UCSD-AML1 (cell line): ENCODE data around the gene FBLN2.

Experiments
- DNase-seq: peaks from one replicate; lab custom pipeline; 2025; ENCODE audit not compliant: unreplicated experiment; lab: John Stamatoyannopoulos, UW

Gene FBLN2

DNA sequence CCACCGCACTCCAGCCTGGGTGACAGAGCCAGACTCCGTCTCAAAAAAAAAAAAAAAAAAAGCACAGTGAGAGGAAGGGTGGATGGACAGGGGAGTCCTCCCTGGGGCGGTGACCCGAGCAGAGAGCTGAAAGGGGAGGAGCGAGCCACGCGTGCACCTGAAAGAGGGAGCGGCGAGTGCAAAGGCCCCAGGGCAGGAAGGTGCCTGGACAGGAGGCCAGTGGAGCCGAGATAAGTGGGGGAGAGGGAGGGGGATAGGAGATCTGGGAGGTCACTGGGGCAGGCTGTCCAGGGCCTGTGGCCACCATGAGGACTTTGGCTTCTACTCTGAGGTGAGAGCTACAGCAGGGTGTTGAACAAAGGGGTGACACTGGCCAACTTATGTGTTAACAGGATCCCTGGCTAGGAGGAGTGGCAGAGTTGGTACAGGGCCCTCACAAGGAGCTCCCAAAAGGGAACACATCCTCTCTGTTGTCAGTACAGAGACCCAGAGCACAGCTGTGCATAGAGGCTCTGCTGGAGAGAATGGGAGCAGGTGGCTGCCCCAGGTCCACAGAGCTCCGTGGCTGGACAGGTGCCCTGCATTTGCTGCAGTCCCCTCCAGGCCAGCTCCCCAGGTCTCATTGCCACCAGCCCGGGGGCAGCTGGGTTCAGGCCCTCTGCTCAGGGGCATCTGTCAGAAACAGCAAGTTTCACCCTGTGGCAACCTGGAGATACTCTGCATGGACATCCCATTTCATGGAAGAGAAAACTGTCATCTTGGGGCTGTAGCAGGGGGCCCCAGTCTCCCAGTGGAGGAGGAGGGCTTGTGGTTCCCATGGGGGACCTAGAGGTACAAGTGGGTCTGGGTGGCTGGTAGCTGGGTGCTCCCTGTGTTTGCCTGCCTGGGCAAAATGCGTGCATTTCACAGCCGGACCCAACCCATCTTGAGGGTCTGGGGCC is 28.5 kb downstream of the FBLN2 start:
- DNase-seq: no peak

GRCh38 chr3:13578251-13578650 is 29.3 kb downstream of the FBLN2 start:
- no peak for DNase-seq

DNA sequence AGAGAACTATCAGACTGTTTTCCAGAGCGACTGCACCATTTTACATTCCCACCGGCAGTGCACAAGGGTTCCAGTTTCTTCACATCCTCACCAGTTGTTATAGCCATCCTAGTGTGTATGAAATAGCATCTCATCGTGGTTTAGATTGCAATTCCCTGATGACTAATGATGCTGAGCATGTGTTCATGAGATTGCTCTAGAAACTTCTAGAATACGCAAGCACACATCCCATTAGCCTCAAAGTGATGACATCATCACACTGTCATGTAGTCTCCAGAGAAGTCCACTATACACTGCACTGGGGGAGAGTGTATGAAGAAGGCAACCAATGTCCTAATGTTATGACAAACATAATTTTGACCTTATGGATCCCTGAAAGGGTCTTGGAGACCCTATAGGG is 30.1 kb downstream of the FBLN2 start:
- DNase-seq: no peak

DNA sequence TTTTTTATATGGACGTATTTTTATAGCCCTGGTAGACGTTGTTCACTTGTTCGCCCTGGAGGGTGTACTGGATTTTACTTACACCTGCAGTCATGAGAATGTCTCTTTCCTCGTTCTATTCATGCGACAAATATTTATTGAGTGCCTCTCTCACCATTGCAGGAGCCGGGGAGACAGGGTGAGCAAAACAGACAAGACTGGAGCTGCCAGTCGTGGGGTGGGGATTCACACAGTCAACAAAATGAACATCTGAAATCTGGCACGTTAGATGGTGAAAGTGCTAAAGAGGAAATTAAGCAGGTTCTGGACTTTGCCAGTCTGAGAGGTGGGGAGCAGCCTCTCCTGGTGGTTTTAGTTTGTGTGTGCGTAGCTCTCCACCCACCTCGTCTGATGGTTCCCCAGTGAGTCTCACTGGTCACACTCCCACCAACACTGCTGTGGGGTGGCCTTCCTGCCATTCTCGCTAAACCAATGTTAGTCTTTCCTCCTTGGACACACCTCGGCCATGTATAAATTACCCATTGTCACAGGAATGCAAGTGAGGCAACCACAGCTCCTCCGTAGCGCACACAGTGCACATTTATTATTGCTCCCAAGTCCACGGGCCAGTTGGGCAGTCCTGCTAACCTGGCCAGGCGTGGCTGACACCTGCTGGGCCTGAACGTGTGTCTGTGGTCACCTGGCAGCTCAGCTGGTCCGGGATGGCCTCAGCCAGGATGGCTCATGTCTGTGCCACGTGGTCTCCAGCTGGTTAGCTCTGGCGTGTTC is 31.5 kb downstream of the FBLN2 start:
- DNase-seq: no peak

GRCh38 chr3:13581485-13582365 is 32.8 kb downstream of the FBLN2 start:
- peak; percentile 49 for DNase-seq

- no peak for DNase-seq
These were observed 33.7 kb downstream of the FBLN2 start for GRCh38 chr3:13582366-13583250.

DNA sequence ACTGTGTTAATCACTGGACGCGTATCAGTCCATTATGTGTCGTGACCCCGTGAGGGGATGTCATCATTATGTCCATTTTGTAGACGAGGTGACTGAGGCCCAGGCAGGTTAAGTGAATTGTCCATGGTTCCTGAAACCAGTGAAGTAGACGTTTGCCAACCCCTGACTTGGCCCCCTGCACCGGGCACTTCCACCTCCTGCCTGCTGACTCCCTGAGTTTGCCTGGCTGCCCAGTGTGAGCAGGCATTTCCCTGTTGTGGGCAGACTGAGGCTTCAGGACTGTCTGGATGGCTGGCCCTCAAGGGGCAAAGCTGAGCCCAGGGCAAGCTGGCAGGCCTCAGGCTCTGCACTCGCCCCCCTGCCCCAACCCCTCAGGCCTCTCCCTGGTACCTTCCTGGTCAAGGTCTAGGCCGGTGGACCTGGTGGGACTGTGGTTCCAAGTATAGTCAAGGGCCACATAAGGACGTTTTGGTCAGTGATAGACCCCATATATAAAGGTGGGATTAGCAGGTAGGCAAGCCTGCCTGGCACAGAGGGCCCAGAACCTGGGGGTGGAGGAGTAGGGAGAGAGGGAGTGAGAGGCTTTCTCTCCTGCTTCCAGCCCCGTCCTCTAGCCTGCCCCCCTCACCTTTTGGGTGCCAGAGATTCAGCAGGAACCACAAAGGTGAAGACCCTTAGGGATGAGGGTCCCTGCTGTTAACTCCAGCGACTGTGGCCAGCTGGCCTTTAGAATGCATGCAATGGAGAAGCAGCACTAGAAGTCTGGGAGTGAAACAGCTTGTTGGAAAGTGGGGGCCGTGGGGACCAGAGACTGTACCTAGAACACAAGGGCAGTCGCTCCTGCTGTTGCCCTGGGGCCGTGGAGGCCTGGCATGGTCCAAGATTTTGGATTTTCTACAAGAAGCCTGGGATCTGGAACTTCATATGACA is 34.6 kb downstream of the FBLN2 start:
- DNase-seq: no peak

GRCh38 chr3:13584427-13584891 is 35.5 kb downstream of the FBLN2 start:
- DNase-seq: no peak

GRCh38 chr3:13584901-13585300 is 36.0 kb downstream of the FBLN2 start:
- no peak for DNase-seq

DNA sequence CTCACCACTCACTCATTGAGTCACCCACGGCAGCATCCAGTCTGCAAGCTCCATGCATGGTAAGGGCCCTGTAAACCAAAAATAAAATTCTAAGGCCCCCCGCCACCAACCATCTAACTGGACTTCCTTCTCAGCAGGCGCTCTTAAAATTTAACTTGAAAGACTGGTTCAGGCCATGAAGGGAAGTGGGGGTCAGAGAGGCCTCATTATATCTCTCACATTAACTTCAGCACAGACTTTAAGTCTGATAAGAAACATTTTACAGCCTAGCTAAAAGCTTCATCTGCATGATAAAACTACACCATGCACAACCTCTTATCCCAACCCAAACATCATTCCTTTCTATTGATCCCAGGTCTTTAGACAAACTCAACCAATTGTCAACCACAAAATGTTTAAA is 38.5 kb downstream of the FBLN2 start:
- DNase-seq: no peak

GRCh38 chr3:13588221-13588701 is 39.3 kb downstream of the FBLN2 start:
- DNase-seq: no peak

DNA sequence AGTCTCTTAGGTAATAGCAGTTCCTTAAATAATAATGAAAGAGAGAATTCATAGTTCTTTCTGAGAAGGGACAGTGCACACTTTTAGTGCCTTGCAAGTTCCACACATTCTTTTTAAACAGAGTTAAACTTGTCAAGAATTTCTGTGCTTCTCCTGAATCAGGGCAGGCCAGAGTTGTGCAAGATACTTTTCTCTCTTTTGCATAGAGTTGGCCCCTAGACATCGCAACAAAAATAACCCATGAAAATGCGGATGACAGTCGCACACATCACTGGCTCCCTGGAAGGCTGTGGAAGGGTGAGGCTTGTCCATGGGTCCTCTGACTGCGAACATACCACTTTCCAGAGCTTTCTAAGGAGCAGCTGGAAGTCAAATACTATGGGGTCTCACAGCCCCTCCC is 40.1 kb downstream of the FBLN2 start:
- DNase-seq: no peak

DNA sequence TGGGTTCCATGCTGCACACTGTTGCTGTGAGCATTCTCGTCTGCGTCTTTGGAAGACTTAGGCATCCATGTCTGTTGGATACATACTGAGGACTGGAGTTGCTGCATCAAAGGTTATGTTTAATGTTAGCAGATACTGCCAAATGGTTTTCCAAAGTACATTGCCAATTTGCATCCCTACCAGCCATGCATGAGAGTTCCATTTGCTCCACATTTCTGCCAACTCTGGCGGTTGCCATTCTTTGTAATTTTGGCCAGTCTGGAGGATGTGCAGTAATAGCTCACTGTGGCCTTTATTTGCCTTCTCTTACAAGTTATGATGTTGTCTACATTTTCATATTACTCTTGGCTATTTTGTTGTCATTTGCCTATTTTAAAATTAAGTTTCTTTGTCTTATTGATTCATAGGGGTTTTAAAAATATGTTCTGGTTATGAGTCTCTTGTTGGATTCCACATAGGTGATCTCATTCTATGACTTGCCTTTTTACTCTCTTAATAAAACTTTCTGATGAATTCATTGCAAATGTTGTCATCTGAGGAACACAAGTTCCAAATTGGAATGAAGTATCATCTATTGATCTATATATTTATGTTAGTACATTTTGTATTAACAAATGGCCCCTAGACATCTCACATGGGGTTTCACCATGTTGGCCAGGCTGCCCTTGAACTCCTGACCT is 42.1 kb downstream of the FBLN2 start:
- DNase-seq: no peak

- no peak for DNase-seq
These were observed 44.7 kb downstream of the FBLN2 start for GRCh38 chr3:13593615-13594014.

GRCh38 chr3:13594146-13594545 is 45.2 kb downstream of the FBLN2 start:
- DNase-seq: no peak

DNA sequence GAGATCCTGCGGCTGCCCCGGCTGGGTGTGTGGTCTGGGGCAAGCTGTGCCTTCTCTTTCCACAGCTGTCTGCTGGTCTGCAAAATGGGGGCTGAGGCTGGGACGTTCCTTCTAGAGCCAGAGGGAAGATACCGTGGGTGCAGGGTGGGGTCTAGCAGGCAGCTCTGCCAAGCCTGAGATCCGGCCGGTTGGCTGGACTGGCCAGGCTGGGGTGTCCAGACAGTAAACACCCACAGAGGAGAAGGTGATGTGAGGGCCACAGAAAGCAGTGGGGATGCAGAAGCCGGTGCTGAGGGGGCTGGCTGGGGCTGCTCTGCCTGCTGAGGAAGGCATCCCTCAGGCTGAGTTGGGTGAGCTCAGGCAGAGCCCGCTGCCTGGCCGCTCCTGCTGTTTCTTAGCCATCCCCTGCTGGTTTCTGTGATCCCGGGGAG is 46.1 kb downstream of the FBLN2 start:
- no peak for DNase-seq

- DNase-seq: no peak
These were observed 46.6 kb downstream of the FBLN2 start for GRCh38 chr3:13595485-13595884.
